Endometrial microvascular endothelial cells (primary cell): ENCODE measurements around the gene ATP8B4. TPM values are rescaled to one million over a fixed set of nuclear protein-coding genes. Genes with fewer than 3 reads are reported as not detected.

ENCODE experiments used
- in situ Hi-C: cut with HindIII; loops from 2 replicates; pipeline ENCODE4 v1.10.0; 2017; ENCODE audit warnings: low sequenced_read_pairs, low pct_unique_long_range_greater_than_20kb; ENCODE audit errors: inconsistent ontology term
- total RNA-seq: library from RNA; depleted of rRNA; stranded (reverse); fragments of >200 nt; gene quantifications from one replicate; pipeline ENCODE4 v1.2.3, GENCODE V29; 2015; ENCODE audit errors: inconsistent ontology term

The ATP8B4 gene
- total RNA-seq, 1 donor from 2014 or later = not detected

DNA sequence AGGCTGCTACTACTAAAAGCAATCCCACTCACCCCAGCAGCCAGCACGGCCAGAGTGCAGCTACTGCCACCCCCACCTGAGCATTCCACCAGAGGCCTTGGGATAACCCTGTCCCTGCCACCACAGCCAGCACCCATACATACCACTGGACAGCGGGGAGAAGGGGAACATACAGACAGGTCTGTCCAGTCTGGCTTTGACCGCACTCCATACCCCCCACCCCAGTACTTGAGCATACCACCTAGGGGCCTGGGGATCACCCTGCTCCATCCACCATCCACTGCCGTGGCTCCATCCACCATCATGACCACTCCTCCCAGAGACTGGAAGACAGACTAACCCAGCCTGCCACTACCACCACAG, 210.1 kb downstream of the ATP8B4 start:
- in situ Hi-C loops = no loop called here

- in situ Hi-C loops = no loop called here
Observed at GRCh38 chr15:49908236-49908932, 210.6 kb downstream of the ATP8B4 start.

DNA sequence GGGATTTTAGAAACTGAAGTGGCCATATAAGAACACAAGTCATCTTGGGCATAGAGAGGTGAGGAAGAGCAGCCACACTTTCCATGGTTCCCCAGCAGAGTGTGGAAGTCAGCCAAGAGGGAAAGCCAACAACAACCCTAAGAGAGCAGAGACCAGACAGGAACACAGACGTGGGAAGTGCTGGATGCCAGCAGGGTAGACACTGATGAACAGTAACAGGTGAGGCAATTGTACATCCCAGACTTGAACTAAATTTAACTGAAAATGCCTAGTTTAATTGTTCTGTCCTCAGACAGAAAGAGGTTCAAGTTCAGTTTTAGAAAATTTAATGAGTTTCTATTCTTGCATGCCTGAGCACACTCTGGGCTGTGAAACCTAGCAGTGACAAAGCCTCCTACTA, 212.1 kb downstream of the ATP8B4 start:
- in situ Hi-C loops = no loop called here

GRCh38 chr15:49905221-49905620, 213.8 kb downstream of the ATP8B4 start:
- in situ Hi-C loops = no loop called here

GRCh38 chr15:49904296-49904695, 214.7 kb downstream of the ATP8B4 start:
- in situ Hi-C loops = no loop called here

DNA sequence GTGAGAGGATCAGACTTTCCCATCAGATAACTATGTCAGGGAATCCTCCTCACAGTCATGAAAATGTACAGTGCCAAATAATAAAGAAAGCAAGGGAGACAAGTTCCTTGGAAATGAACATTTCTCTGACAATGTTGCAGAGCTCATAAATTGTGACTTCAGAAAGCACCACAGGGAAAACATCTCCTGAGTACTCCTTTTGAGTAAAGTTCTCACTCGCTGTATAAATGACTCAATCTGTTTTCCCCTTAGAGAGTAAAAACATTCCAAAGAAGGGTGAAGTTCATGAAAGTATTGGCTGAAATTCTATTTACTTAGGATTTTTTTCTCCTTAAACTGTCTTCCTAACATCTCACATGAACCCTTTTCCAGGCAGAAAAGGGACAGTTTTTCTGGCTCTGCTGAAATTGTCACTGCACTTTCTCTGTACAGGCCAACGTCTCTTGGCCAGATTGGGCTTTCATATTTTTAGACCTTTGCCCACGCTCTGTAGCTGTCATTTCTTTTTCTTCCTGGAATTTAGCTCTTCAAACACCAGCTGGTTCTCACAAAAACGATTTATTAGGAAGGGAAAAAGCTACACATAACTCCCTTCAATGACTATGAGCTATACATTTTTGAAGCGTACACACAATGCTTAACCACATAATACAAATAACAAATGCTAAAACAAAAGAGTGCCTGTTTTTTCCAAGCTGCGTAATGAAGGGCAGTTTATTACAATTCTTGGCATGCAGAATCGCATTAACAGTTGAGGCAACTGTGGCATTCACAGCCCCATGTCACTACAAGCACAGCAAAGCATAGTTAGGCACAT, 216.1 kb downstream of the ATP8B4 start:
- in situ Hi-C loops = no loop called here

- in situ Hi-C loops = no loop called here
Observed at GRCh38 chr15:49901996-49902684, 216.9 kb downstream of the ATP8B4 start.

DNA sequence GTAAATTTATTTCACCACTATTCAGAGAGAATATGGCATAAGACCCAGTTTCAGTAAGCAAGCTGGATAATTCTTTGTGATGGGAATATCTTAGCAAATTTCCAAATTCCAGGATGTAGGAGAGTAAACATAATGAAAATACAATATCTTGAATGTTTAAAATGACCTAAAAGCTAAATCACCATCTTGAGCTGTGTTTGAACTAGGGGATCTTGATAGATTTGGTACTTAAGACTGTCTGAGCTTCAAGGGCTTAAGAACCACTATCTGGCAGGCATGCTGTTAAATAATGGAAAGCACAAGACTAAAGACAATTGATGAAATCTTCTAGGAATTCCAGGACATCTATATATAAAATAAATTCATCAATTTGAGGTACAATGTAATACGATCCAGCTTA, 217.7 kb downstream of the ATP8B4 start:
- in situ Hi-C loops = no loop called here

- in situ Hi-C loops = no loop called here
Observed at GRCh38 chr15:49900903-49901235, 218.2 kb downstream of the ATP8B4 start.

GRCh38 chr15:49900006-49900902, 218.8 kb downstream of the ATP8B4 start:
- in situ Hi-C loops = no loop called here

GRCh38 chr15:49898575-49899283, 220.3 kb downstream of the ATP8B4 start:
- in situ Hi-C loops = no loop called here

DNA sequence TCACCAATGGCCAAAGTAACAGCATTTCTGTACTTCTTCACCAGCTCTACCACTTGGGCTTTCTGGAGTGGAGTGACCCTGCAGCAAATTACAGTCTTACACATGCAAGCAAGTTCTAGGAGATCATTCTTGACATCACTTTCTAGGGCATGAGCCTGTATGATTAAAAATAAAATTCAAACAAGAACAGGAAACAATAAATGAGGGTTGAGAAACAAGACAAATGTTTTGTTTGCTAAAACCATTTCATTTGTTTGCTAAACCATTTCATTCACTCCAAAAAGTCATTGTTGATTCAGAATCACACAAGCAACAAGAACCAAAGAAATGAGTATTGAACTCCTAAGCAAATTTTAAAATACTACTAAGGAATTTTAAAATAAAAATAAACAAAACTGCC, 220.9 kb downstream of the ATP8B4 start:
- in situ Hi-C loops = no loop called here

DNA sequence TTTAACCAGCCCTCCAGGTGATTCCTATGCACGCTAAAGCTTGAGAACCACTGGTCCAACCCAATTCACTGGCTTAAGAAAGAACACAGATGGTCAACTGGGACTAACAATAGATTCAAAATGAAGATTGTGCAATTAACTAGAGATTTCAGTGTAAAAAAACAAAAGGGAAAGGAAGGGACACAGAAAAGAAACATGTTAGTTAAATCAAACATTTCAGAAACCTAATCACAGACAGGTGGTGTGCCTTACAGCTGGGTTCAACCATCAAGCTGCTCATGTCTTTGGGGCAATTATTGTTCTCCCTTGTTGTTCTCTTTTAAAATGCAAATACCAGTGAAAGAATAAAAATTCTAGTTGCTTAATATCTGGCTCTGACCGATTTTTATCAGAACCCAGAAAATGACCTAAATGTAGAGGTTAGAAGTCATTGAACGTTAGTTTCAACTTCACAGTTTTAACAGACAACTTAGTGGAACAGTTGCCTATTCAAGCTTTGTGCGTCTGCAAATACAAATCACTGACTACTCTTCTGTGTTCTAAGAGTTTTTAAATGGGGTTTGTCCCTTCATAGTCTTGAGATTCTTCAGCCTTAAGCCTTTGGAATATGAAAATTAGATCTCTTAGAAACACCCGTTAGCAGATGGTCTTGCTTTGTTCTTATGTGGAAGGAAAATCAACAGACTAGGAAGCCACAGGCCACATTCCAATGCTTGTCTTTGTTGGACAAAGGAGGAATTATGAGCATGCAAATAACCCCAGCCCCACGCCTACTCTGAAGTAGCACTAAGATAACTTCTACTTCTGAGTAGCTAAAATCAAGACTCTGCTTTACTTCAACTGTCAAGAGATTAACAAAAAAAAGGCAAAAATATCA, 223.4 kb downstream of the ATP8B4 start:
- in situ Hi-C loops = no loop called here

GRCh38 chr15:49890689-49891088, 228.3 kb downstream of the ATP8B4 start:
- in situ Hi-C loops = no loop called here

GRCh38 chr15:49889536-49889935, 229.5 kb downstream of the ATP8B4 start:
- in situ Hi-C loops = no loop called here

DNA sequence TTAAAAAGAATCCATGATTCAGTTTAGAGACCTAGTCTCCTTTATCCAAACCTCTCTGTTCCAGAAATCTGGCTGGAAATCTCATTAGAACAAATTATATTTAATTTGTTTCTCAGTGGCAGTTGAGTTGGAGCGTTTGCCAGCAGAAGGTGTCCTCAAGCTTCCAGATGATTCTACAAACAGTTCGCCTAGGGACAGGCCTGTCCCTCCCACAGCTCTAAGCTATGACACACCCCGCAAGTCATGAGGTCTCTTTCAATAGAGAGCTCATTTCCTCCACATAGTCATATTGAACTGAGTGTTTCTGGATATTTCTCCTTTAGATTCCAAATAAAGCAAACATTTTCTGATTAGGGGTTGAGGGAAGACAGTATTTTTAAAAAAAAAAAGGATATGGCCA, 230.3 kb downstream of the ATP8B4 start:
- in situ Hi-C loops = no loop called here

DNA sequence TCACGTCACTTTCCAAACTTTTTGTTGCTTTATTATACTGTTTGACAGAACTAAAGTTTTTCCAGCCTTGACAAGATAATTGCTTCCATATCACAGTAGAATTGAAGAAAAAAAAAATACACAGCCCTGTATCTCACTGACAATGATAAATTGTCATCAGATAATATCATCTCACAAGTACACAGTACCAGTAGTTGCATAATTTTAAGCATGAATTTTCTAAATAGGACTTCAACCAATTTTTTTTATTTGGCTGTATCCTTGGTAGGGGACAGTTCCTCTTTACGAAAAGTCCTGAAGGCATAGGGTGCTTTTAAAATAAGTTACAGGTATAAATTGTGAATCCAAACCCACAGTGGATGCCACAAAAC, 230.7 kb downstream of the ATP8B4 start:
- in situ Hi-C loops = no loop called here
